ENCODE measurements around the gene RPL23. TPM values are rescaled to one million over a fixed set of nuclear protein-coding genes. Genes with fewer than 3 reads are reported as not detected.

RPL23 gene
- total and polyA plus RNA-seq, 9 of the 15 experiments (the other 6 are each of a cell fraction or from before 2014, with no cell fraction given): 1,745 to 3,667 (median 3,096) TPM

DNA sequence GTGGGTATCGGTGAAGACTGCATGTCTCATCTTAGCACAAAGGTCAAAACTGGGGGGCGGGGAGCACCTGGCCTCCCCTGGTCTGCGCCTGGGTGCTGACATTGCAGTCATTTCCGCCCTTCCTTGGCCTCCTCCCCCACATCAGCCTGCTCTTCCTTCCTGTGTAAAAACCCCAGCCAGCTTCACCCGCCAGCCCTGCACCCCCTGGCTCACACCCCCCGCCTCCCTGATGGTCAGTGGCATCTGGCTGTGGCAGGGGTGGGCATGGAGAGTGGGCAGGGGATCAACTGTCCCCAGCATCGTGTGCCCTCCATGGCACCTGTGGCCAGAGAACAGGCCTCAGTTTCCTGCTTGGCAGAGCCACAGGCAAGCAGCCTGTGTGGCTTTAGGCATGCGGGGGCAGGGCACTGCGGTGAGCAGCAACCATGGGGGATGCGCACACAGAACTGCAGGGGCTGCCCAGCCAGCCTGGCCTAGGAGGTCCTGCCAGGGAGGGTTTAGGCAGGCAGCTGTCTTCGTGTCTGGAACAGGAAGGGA is 45.4 kb upstream of the RPL23 start (continued):
- TF ChIP-seq EZH2 (IDR thresholded peaks at IDR 0.05; ENCODE audit: borderline replicate concordance, low read depth, low read length) (no peak), EP300 (IDR thresholded peaks at IDR 0.05; ENCODE audit: low read length) (peak; percentile 40; the same call in 1 of the 2 replicates), TCF7 (IDR thresholded peaks at IDR 0.05; ENCODE audit: borderline replicate concordance) (no peak), ZFX (CRISPR knock-in tag; IDR thresholded peaks at IDR 0.05) (no peak), CSDE1 (IDR thresholded peaks at IDR 0.05) (no peak), NRF1 (conservative IDR thresholded peaks at IDR 0.05 in 1 of 2, IDR thresholded peaks at IDR 0.05 in 1 of 2) (0 out of 4 replicates have a peak, but pooled peaks of 1 of the 2 experiments have one; percentile 17), ZBTB33 (CRISPR knock-in tag; IDR thresholded peaks at IDR 0.05) (no peak), ZNF766 (CRISPR knock-in tag; conservative IDR thresholded peaks at IDR 0.05) (peak; percentile 50; the same call in 1 of the 2 replicates), CREM (IDR thresholded peaks at IDR 0.05; ENCODE audit: low read depth) (peak; percentile 43; the same call in 1 of the 2 replicates), TBL1XR1 (IDR thresholded peaks at IDR 0.05; ENCODE audit: low read length in 2 of 2) (no peak), ZBTB8A (IDR thresholded peaks at IDR 0.05; ENCODE audit: partially characterized antibody) (no peak), DIDO1 (tag; IDR thresholded peaks at IDR 0.05; ENCODE audit: low read depth) (no peak), MEIS2 (IDR thresholded peaks at IDR 0.05; ENCODE audit: partially characterized antibody) (peak; percentile 4), RNF2 (IDR thresholded peaks at IDR 0.05) (peak; percentile 69; the same call in 1 of the 2 replicates), SMAD4 (CRISPR knock-in tag; conservative IDR thresholded peaks at IDR 0.05) (peak; percentile 74), ZBTB7A (IDR thresholded peaks at IDR 0.05; ENCODE audit: borderline replicate concordance, control insufficient read depth, low read depth, low read length) (peak; percentile 66; the same call in 1 of the 2 replicates), YY1 (IDR thresholded peaks at IDR 0.05; ENCODE audit: borderline replicate concordance in 1 of 3, control insufficient read depth in 1 of 3, extremely low read depth in 1 of 3, insufficient read depth in 3 of 3, insufficient read length in 1 of 3, insufficient replicate concordance in 2 of 3, low read depth in 1 of 3, low read length in 2 of 3) (peak in 1 of 3 experiments; percentile 34), E2F6 (IDR thresholded peaks at IDR 0.05; ENCODE audit: borderline replicate concordance in 1 of 2, extremely low read depth in 1 of 2, insufficient read depth in 1 of 2, insufficient read length in 1 of 2, low read depth in 1 of 2, low read length in 1 of 2, poor library complexity in 1 of 2, severe bottlenecking in 1 of 2) (peak in 1 of 2 experiments; percentile 33), CREB3L1 (IDR thresholded peaks at IDR 0.05; ENCODE audit: borderline replicate concordance, low read depth) (no peak), HCFC1 (IDR thresholded peaks at IDR 0.05; ENCODE audit: low read depth, low read length) (peak; percentile 21; the same call in 1 of the 2 replicates)
- TF ChIP-seq, protein P1, sequence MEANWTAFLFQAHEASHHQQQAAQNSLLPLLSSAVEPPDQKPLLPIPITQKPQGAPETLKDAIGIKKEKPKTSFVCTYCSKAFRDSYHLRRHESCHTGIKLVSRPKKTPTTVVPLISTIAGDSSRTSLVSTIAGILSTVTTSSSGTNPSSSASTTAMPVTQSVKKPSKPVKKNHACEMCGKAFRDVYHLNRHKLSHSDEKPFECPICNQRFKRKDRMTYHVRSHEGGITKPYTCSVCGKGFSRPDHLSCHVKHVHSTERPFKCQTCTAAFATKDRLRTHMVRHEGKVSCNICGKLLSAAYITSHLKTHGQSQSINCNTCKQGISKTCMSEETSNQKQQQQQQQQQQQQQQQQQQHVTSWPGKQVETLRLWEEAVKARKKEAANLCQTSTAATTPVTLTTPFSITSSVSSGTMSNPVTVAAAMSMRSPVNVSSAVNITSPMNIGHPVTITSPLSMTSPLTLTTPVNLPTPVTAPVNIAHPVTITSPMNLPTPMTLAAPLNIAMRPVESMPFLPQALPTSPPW (CRISPR knock-in tag; IDR thresholded peaks at IDR 0.05): peak; percentile 55
